HG02763 (cell line): ENCODE results near the gene TPSG1.
"Not testable (repeated sequence)": the region's sequence is repeated elsewhere in the genome, so short reads cannot be mapped to it uniquely, and the experiment has no call there.

ENCODE experiments used
- ATAC-seq: cut with Tn5 transposase; IDR thresholded peaks from one replicate; pipeline ENCODE4 v1.9.1; 2021; ENCODE audit warnings: mild to moderate bottlenecking, moderate library complexity; ENCODE audit not compliant: unreplicated experiment

Gene TPSG1

DNA sequence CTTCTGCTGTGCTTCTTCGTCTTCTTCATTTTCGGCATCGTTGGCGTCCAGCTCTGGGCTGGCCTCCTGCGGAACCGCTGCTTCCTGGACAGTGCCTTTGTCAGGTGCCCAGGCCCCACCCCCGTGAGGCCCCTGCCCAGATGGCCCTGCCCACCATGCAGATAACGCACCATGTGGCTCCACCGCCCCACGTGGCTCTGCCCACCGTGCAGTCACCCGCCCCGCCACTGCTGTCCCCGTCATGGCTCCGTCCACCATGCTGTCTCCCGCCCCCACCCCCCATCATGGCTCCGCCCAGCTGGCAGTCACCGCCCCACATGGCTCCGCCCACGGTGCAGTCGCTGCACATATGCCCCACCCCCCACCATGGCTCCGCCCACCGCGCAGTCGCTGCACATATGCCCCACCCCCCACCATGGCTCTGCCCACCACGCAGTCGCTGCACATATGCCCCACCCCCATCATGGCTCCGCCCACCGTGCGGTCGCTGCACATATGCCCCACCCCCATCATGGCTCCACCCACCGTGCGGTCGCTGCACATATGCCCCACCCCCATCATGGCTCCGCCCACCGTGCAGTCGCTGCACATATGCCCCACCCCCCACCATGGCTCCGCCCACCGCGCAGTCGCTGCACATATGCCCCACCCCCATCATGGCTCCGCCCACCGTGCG, 26.3 kb downstream of the TPSG1 start:
- ATAC-seq = not testable (repeated sequence)

DNA sequence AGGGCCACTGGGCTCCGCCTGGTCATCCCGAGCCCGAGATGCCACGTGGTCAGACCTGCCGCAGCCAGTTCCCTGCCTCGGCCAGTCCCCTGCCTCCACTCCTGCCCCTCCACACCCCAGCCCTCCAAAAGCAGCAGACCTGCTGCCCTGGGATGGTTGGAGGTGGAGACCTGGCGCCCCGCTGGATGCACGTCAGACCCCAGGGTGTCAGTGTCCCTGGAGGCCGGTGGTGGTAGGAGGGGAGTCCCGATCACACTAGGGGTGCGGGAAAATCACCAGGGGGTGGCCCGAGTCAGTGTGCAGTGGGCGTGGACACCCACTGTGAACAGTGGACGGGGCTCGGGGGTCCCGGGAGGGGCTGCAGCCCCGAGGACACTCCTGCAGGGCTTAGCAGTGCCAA, 26.9 kb downstream of the TPSG1 start:
- ATAC-seq = no peak

DNA sequence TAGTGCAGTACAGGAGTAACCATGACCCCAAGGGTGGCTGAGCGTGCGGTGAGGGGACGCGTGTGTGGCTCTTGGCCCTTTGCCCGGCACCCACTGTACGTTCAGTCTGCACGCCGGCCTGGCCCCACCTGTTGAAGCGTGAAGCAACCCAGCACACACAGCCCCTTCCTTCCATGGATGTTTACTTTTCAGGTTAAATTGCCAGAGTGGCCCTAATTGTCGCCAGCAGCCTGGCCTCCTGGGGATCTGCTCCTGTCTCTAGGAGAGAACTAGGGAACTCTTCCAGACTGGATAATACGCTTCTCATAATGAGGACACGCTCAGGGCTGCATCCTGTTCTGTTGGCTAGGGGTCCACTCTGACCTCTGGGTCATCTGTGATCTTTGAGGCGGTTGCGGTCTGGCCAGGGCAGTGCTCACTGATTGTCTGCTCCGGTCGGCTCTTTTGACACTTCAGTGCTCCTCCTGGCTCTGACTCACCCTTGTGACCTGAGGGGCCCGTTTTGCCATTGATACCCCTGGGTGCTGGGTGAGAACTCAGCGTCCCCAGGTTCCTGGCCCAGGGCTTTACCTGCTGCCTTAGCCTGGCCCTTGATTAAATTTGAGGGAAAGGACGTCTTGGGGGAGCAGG, 27.7 kb downstream of the TPSG1 start:
- ATAC-seq = no peak

DNA sequence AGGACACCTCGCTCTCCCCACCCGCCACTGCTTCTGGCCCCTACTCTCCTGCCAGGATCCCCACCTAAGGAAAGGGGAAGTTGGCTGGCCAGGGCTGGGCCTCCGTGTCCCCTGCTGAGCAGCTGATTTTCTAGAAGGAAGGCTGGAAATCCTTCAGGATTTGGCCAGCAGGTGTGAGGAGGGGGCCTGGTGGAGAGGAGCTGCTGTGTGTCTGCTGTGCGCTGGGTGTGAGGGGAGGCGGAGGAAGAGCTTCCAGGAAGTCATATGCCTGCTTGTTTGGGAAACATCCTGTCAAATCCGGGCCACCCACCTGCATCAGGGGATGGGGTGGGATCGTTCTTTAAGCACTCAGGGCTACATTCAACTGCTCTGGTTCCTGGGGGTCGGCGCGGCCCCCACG, 28.6 kb downstream of the TPSG1 start:
- ATAC-seq = no peak

DNA sequence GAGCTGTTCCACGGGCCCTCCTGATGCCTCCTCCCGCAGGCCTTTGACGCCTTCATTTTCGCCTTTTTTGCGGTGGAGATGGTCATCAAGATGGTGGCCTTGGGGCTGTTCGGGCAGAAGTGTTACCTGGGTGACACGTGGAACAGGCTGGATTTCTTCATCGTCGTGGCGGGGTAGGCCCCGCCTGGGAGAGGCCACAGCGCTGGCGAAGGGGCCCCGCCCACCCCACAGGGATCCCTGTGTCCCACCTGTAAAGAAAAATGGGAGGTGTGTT, 29.7 kb downstream of the TPSG1 start:
- ATAC-seq = no peak

DNA sequence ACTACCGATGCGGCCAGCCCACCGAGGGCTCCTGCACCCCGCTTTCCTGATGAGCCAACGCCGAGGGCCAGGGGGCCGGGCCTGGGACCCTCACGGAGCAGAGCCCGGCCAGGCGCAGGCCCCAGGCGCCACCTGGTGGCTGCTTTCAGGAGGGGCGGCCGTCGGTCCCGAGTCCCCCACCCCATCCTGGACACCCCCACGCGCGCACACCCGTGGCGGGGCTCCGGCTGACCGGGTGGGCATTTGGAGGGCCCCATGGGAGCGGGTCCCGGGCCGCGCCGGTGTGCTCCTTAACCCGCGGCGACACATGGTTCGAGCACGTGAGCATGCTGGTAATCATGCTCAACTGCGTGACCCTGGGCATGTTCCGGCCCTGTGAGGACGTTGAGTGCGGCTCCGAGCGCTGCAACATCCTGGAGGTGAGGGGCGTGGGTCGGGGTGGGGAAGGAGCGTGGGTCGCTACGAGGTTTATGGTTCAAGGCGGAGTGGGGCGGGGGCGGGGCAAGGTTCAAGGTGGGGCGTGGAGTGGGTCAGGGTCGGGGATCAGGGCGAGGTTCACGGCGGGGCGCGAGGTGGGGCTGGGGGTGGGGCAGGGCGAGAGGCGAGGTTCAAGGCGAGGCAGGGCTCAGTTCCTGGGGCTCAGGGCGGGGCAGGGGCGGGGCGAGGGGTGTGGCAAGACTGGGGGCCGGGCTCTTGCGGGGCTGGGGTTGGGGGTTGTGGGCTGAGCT, 30.2 kb downstream of the TPSG1 start:
- no peak for ATAC-seq

DNA sequence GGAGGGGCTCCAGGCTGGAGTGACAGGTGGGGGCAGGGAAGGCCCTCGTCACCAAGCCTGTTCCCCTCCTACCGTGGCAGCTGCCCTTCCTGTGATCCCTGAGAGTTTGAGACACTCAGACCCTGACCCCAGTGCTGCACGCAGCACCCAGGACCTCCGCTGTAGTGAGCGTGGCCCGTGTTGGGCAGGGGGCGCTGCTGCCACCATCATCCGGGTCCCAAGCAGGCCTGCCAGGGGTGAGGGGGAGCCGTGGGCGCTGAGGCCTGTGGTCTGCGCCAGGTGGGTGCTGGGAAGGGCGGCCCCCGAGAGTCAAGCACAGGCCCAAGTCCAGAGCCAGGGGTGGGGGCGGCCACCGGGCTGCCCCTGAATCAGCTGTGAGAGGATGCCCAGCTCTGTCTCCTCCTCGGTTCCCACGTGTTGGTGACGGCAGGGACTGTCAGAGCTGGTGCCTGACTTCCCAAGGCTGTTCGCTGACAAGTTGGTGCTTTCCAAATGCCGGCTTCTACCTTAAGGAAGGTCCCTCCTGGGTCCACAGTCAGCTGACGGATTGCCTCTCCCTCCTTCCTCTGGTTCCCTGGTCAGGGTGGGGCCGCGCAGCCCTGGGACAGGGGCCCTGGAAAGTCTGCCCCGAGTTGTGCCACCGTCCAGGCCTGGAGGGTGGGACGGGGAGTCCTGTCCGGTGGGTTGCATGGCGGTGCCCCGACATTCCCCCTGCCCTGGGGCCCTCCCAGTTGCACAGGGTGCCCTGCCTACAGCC, 31.1 kb downstream of the TPSG1 start:
- no peak for ATAC-seq

DNA sequence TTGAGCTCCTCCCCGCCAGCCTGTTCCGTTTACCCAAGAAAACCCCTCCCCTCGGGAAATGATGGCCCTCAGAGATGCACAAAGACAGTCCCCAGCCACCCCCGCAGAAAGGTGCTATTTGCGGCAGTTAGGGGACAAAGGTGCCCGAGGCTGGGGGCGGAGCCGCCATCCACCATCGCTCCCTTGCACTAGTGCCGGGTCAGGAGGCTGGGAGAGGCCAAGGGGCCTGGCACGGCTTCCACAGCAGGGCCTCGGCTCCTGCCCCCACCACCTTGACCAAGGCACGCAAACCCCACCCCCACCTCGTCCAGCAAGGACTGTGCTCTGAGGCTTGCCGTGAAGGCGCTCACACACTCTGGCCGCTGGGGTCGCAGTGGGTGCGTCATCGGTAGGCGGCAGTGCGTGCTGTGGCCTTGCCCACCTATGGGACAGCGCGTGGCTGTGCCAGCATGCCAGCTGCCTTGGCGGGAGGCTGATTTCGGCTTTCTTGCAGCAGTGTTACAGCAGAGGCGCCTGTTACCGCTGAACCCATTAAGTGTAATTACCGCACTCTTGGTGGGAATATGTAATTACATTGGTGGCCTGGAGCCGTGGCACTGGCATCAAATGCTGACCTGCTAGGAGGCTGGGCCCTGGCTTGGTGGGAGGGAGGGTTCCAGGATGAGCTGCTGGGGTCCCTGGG, 31.8 kb downstream of the TPSG1 start:
- ATAC-seq = no peak

DNA sequence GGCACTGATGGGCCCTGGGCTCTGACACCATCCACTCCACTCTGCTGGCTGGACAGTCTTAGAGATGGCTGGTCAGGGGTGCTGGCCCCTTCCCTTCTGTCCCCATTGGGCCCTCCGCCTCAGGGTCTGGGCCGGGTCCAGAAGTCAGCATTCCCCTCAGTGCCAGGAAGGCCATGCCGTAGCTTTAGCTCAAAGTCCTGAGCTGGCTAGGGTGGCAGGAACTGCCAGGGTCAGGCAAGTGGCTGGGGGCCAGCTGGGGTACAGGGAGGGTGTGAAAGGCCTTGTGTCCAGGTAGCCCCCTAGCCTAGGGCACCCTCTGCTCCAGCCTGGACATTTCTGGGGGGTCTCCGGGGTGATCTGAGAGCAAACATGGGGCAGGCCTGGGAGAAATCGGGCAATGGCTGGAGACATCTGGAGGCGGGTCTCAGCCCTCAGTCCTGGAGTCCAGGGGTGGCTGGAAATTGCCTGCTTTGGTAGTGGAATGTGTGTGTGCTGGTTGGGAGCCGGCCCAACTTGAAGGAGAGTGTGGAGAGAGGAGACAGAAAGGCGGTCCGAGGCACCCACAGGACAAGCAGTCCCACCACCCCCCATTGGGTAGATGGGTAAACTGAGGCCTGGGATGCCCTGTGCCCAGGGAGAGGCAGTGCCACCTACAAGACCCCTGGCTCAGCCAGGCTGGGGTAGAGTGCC, 32.5 kb downstream of the TPSG1 start:
- no peak for ATAC-seq

DNA sequence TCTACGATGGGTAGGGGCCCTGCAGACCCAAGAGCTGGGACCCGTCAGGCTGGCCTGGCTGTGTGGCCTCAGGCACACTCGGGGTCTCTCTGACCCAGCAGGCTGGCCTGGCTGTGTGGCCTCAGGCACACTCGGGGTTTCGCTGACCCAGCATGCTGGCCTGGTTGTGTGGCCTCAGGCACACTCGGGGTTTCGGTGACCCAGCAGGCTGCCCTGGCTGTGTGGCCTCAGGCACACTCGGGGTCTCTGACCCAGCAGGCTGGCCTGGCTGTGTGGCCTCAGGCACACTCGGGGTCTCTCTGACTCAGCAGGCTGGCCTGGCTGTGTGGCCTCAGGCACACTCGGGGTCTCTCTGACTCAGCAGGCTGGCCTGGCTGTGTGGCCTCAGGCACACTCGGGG, 34.3 kb downstream of the TPSG1 start:
- not testable (repeated sequence) for ATAC-seq

DNA sequence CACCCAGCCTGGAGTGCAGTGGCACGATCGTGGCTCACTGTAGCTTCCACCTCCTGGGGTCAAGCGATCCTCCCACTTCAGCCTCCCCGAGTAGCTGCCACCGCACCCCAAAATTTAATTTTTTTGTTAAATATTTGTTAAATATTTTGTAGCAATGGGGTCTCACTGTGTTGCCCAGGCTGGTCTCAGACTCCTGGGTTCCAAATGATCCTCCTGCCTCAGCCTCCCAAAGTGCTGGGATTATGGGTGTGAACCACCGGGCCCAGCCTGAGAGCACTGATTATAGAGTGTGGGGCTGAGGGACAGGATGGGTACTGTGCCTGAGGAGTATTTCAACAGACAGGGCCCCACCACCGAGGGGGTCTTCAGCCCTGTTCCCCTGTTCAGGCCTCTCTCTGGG, 35.6 kb downstream of the TPSG1 start:
- ATAC-seq = no peak

DNA sequence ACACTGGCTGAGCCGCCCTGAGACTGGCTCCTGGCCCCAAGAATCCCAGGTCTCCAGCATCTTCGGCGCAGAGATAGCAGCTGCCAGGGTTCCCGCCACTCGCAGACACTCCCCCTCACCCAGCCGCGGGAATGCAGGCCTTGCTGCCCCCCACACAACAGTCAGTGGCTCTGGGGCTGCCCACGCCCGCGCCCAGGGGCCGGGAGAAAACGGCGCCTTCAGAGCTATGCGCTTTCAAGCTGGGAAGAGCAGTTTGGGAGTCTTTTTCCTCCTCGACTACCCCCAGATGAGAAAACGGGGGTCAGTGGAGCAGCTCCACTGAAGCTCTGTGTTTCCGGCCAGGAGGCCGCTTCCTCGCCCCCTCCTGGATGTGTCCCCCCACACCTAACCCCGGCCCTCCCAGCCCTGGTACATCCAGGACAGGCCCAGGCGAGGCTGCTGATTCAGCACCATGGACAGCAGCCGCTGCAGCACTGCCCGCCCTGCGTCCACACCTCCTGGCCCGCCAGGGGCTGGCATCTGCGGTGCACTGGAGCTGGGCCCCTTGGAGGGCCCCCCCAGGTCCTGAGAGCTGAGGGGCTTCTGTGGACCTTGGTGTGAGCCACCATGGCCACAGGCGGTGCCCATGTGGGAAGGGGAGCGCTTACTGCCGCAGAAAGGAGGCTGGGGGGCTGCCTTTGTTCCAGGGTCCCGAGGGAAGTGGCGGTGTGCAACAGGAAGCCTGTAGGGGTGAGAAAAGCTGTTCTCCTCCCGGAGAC, 36.5 kb downstream of the TPSG1 start:
- ATAC-seq = no peak

DNA sequence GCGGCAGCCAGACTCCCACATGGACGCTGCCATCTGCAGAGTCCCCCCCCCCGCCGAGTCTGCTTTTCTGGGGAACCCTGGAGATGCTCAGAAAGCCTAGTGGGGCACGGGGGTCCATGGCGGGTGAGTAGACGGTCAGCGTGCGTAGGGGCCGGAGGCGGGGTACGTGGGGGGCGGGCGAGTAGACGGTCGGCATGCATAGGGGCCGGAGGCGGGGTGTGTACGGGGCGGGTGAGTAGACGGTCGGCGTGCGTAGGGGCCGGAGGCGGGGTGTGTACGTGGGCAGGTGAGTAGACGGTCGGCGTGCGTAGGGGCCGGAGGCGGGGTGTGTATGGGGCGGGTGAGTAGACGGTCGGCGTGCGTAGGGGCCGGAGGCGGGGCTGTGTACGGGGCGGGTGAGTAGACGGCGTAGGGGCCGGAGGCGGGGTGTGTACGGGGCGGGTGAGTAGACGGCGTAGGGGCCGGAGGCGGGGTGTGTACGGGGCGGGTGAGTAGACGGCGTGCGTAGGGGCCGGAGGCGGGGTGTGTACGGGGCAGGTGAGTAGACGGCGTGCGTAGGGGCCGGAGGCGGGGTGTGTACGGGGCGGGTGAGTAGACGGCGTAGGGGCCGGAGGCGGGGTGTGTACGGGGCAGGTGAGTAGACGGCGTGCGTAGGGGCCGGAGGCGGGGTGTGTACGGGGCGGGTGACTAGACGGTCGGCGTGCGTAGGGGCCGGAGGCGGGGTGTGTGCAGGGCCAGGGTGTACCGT, 39.4 kb downstream of the TPSG1 start:
- ATAC-seq = not testable (repeated sequence)

DNA sequence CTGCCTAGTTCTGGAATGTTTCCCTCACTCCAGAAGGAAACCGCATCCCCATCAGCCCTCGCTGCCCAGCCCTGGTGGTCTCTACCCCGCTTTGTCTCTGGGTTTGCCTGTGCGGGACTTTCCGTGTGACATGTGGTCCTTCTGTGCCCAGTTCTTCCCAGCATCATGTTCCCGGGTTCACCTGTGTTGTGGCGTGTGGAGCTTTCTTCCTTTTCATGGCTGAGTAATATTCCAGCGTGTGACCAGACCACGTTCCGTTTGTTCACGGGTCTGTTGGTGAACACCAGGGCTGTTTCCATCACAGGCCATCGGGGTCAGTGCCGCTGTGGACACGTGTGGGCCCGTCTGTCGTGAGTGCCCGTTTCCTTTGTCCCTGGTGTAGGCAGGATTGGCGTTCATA, 40.1 kb downstream of the TPSG1 start:
- ATAC-seq = no peak

DNA sequence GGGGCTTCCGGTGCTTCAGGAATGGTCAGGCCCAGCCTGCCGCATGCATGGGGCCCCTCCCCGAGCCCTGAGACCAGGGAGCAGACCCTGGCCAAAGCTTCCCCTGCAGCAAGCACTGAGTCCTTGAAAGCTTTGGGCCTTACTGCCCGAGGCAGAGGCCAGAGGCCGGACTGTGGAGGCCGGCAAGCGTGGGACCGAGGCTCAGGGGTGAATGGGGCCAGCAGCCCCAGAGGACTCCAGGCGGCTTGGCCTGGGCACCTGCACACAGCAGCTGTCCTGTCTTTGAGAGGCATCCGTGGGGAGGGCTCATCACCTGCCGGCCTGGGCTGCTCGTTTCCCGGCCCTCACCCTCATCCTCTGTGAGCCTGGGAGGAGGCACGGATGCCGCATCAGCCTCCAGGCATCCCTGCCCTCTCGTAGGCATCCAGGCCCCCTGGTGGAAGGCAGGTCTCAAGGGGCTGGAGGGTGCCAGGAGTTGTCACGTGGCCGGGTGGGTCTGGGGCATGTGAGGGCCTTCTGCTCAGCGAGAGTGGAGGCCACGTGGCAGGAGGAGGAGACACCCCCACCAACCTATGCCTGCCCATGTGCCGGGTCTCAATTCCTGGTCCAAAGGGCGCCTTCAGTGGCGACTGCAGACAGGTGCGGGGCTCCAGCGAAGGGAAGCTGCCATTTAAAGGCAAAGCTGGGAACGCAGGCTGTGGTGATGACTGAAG, 40.8 kb downstream of the TPSG1 start:
- ATAC-seq = no peak

DNA sequence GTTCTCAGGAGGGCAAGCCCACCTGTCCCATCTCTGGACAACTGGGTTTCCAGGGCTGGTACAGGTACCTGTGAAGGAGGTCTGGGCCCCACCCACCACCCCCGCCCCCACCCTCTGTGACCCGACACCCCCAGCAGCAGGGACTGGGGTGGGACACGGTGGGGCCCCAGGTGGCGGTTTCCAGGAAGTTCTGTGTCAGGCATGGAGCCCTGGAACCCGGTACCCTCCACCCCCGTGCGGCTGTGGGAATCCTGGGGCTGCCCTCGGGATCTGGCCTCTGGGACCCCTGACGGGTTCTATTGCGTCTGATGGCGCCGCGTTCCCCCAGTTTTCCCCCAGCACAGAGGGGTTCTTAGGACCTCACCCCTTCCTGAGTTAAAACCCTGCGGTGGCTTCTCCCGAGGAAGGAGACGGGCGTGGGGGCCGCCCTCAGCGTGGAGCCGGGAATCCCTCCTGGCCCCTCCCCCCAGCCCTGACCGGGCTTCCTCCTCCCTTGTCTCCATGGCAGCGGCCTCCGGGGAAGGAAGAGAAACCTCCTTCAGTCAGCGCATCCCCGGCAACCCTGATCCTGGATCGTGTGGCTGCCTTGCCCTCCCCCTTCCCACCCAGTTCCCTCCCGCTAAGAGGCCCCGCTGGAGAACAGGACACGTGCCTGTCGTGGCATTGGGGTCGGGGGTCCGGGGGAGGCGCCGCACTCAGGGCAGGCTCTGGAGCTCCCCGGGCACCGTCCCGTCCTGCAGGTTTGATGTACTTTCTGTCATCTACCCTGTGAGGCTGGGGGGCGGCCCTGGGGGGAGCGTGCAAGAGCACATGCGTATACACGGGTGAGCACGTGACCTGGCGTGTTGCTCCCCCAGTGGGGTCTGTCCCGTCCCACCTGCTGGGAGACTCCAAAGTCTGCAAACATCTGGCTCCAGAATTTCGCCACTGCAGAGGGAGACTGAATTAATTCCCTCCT, 41.8 kb downstream of the TPSG1 start:
- ATAC-seq = no peak

DNA sequence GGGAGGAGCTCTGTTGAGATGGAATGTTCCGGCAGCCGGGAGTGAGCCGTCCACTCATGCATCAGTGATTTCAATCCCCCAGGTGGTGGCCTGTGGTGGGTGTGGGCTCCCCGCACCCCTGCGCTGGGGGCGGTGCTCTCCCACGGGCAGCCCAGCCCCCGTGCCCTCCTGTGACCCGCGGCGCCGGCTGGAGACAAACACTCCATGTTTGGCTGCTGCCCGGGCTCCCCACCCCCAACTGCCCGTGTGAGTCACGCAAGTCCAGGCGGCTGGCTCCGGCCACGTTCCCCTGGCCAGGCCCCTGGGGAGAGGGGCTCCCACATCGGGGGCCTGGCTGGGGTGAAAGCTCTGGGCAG, 42.8 kb downstream of the TPSG1 start:
- ATAC-seq = no peak
